Measurements from ENCODE around the gene SP8.
"Not testable (repeated sequence)": the region's sequence is repeated elsewhere in the genome, so short reads cannot be mapped to it uniquely, and the experiment has no call there.

The SP8 gene

DNA sequence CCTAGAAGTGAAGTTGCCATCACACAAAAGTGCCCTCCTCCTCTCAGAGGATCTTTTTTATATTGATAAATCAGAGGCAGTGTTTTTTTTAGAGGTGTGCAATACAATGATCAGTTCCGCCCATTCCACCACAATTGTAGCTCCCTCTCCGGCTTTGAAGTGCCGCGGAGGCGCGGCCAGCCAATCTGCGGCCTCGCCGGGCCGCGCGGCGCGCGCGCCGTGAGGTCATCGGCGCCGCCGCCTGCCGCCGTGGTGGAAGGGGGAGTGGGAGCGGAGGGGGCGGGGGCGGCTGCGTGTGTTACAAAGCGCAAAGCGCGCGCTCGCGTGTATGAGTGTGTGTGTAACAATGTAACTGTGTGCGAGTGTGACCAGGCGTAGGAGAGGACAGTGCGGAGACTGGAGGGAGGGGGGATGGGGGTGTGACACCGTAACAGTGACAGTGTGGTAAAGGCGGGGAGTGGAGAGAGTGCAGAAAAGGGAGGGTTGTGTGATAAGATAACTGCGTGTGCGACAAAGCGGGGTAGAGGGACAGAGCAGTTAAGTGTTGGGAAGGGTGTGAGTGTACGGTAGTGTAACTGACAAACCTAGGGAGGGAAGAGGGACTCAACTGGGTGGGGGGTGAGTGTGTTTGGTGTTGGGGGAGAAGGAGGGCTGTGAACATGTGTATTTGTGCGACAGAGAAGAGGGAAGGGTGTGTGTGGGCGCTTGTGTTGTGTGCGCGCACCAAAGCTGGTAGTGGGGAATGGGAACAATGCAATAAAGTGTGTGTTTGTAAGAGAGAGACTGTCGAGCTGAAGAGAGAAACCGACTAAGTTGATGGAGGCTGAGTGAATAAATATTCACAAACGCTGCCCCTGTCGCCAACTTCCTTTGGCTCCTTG is at the start of gene SP8:
Gene SP8 (minus strand): TSS at position 108 of the 881 bp plus-strand sequence. CDS start 88 bp downstream, at position 20.
- DNase-seq (ENCODE audit: low spot score): no peak

DNA sequence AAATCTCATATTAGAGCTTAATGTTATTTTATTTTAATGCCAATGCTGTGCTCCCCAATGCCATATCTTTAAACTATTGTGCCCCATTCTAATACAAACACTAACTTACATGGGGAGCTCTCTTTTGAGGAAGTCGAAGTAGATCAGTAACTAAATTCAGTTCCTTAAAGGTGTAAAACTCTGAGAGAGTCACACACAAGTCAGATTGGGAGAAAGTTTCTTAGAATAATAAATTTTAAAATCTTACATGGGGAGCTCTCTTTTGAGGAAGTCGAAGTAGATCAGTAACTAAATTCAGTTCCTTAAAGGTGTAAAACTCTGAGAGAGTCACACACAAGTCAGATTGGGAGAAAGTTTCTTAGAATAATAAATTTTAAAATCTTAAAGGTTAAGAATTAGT is 49.7 kb upstream of the SP8 start:
- not testable (repeated sequence) for DNase-seq (ENCODE audit: low spot score)

- DNase-seq (ENCODE audit: low spot score): no peak
Observed at GRCh38 chr7:20835111-20835750, 48.5 kb upstream of the SP8 start.

DNA sequence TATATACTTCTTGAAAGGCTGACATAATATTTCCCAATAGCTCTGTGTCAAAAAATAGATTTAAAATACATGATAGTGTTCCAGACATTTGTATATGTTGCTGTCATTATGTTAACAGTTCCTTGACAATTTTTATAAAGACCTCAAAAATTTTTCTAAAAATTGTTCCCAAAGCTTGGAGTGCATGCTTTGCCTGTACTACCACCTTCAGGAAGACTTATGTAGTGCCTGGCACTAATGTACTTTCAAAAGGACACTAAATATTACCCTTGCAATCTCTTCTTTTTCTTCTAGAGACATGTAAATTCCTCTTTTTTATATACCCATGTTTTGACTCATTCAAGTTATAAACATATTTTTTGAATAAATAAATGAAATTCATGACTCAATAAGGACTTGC is 48.0 kb upstream of the SP8 start:
- DNase-seq (ENCODE audit: low spot score): no peak

DNA sequence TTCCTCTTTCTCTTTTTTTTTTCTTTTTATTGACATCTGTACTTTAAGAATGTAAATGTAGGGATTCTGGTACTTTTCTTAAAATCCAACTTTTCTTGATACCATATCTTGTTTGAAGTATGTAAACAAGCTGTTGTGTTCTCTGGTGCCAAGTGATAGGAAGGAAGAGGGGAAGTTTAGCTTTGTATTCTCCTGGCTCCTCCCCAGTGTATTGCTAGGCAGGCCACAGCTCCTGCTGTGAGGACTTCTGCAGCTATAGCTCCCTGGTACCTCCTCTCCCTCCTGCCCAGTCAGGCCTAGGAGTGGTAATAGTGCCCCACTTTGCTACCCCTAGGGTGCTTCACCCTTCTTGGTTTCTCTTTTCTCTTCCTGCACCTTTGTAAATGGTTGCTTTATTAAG is 45.3 kb upstream of the SP8 start:
- no peak for DNase-seq (ENCODE audit: low spot score)

DNA sequence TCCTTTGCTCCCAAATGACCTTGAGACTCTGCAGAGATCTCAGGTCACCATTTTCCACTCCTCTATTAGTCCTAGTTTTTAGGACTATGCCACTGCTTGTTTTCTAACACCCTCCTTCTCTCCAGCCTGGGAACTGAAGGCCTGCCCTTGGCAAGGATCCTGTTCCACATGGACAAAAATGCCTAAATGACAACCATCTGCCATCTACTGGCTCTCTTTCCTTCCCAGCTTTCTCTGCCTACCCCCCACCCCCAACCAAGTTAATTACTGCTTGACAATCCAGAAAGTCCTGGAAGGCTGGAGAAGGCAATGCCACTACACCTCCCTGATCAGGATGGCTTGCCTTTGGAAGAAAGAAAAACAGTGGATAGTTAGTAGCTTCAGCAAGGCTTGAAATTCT is 44.8 kb upstream of the SP8 start:
- no peak for DNase-seq (ENCODE audit: low spot score)

DNA sequence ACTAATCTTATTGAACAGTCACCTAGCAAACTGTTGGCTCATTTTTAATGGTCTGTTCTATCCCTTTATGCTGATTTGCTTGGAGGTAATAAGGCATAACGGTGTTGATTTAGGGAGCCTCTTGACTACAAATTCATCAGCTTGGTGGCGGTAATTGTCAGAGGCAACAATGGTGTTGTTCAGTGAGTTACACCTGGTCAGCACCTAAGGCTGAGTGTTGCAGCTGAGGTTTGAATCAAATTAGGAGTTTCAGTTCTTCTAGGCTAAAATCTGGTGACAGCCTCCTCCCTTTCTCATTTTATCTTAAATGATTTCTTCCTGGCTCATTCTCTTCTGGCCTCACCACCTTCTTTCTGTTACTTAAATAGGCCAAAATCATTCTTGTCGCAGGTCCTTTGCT is 42.3 kb upstream of the SP8 start:
- no peak for DNase-seq (ENCODE audit: low spot score)

- DNase-seq (ENCODE audit: low spot score): no peak
Observed at GRCh38 chr7:20827172-20827571, 40.5 kb upstream of the SP8 start.

- DNase-seq (ENCODE audit: low spot score): no peak
Observed at GRCh38 chr7:20826243-20826642, 39.6 kb upstream of the SP8 start.

GRCh38 chr7:20825555-20825954 is 38.9 kb upstream of the SP8 start:
- no peak for DNase-seq (ENCODE audit: low spot score)

- DNase-seq (ENCODE audit: low spot score): not testable (repeated sequence)
Observed at GRCh38 chr7:20821390-20821789, 34.7 kb upstream of the SP8 start.

GRCh38 chr7:20816372-20816959 is 29.8 kb upstream of the SP8 start:
- no peak for DNase-seq (ENCODE audit: low spot score)

- no peak for DNase-seq (ENCODE audit: low spot score)
Observed at GRCh38 chr7:20804345-20804744, 17.7 kb upstream of the SP8 start.

DNA sequence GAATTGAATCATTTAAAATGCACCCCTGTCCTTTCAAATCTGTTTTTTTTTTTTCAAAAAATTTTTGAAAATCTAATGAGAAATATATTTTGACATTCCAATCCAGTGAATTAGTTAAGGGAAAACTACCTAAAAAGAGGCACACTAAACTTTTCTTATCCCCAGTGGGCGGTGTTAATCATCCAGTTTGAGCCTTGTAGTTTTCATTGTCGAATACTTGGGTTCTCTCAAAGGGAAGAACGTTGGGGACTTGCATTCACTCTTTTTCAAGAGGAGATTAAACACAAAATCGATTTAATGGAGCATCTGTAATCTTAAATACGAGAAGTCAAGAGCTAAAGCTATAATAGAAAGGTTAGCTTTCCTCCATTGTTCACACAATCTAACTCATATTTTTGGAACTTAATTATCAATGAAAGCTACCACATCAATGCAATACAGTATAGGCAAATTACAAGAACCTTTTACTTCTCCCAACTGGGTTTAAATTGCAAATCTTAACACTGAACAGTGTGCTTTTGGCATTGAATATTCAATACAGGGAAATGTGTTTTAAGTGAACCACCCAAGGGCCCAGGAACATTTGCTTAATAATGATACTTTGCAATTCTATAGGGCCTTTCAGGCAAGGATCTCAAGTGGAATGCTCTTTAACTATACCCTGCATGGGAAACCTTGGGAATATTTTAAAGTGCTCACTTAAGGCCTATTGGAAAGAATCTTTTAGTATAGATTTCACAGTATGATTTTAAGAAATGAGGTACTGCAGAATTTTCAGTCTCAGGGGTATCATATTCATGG is 13.1 kb upstream of the SP8 start:
- DNase-seq (ENCODE audit: low spot score): no peak

DNA sequence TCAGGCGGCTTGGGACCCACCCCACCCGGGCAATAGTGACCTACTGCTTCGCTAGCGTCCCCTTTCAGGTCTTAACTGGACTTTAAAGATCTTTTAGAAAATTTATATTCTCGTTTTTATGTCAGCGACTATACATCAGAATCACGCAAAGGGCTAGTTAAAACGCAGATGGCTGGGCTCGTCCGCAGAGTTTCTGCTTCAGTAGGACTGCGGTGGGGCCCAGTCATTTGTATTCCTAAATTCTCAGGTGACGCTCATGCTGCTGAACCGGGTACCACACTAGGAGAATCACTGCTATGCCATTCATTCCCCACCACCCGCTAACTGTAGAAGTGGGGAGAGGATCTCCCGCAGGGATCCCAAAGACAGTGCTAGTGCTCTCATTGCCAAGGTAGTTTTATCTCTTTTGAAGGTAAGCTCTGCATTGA is 12.0 kb upstream of the SP8 start:
- no peak for DNase-seq (ENCODE audit: low spot score)

DNA sequence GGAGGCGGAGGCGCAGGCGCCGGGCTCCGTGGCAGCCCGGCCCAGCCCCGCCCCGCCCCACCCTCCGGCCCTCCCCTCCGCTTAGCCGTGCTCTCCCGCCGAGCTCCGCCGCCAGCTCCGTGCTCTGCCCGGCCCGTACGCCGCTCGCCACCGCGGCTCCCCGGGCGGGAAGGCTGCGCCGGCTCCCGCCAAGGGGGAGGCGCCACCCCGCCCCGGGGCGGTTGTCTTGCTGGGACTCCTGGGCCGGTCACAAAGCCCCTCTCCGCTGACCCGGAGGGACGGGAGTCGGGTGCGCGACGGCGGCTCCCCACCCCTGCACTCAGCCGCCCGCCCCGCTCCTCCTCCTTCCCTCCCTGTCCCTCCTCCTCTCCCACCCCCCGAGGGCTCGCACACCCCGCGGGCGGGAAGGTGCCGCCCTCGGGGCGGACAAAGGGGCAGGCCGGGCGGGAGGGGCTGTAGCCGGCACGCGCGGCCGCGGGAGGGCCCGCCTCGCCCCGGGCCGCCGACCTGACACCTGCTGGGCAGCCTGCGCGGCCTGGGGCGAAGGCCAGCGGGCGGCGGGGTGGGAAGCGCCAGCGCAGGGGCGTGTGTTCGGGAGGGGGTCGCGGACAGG is 11.5 kb upstream of the SP8 start:
- DNase-seq (ENCODE audit: low spot score): no peak

GRCh38 chr7:20797462-20798080 is 10.9 kb upstream of the SP8 start:
- no peak for DNase-seq (ENCODE audit: low spot score)

DNA sequence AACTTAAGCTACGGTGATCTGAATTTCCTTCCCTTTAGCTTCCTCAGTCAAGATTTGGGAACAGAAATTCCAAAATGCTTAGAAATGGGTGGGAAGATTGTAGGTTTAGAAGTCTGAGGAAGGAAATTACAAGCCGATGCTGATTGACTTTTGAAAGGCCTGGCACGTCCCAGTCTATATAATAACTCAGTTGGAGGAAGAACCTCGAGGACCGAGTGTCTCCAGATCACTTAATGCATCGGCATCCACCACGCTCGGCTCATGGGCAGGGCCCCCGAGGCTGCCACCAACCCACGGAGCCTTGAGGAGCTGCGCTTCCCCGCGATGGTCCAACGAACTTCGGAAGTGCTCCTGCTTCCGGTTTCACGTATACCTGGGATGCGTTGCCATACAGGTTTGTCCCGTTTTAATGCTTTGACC is 10.4 kb upstream of the SP8 start:
- no peak for DNase-seq (ENCODE audit: low spot score)

DNA sequence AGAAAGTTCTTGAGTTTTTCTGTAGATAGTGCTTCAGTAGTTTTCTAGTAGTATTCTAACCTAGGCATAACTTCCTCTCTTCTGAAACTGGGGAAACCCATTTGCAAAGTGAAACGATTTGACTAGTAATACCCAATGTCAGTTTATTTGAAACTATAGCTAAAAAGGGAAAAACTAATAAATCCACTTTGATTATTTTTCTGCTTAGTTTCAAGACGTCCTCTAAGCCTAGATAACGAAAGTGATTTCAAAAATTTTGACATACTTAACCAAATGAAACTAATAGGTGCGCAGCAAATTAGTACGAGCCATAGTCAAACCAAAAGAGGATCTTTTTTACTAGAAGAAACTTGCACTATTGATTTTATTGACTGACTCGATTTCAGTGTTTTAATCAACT is 9.8 kb upstream of the SP8 start:
- DNase-seq (ENCODE audit: low spot score): no peak

GRCh38 chr7:20795881-20796280 is 9.2 kb upstream of the SP8 start:
- no peak for DNase-seq (ENCODE audit: low spot score)

DNA sequence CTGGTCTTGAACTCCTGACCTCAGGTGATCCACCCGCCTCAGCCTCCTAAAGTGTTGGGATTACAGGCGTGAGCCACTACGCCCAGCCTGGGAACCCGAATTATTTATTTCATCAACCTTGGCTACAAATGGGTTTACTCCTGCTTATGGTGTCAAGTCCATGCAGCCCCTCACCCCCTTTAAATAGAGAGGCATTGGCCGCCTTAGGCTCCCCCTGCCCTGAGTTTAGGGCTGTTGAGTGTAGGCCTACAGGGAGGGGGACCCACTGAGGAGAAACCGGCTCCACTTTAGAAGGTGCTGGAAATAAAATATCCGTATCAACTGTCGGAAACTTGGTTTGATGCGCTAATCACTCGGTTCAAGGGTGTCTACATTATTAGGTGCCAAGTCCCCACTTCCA is 8.7 kb upstream of the SP8 start:
- DNase-seq (ENCODE audit: low spot score): no peak
